HG02870 (cell line): Measurements from ENCODE around the gene INPP1.
A peak's percentile ranks its signal among the peaks of the same experiment; 100 is the strongest.

Source experiments
- ATAC-seq: cut with Tn5 transposase; IDR thresholded peaks from one replicate; pipeline ENCODE4 v1.9.1; 2021; ENCODE audit warnings: mild to moderate bottlenecking, moderate library complexity; ENCODE audit not compliant: unreplicated experiment

INPP1 gene

DNA sequence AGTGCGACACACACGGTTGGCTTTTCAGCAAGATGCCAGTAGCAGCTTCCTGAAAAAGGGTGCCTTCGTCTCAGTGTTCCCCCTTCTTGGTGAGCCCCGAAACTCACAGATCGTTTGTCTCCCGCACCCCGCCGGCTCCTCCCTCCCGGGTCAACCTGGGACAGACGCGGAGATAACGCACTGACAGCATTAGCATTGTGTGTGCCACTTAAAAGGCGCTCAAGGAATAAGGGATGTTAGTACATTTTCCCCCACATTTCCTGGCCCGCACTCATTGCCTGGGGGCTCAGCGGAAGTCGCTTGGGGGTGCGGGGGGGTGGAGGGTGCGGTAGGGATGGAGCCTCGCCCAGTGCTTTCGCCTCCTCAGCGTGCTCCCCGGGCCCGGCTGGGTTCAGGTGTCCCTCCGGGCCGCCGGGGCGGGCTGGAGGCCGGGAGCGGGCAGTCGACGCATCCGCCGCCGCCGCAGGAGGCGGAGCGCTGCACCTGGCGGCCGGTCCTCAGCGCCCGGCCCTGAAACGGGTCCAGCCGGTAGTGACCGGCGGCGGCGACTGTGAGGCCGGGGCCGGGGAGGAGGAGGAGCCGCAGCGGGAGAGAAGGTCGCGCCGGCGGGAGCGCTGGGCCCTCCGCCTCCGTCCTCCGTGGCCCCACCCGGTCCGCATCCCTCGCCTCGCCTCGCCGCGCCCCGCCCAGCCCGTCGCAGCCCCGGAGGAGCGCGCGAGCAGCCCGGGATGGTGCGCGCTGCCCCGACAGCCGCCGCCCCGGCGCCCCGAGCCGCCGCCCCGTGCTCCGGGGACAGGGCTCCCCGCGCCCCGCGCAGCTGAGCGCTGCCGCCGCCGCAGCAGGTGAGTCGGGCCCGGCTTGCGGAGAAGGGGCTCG lies 64.5 kb downstream of the INPP1 start, which contains the start of gene MFSD6:
MFSD6 (plus strand) TSS at position 694 of the 876 bp plus-strand sequence. CDS start 27,675 bp downstream, outside the sequence.
- ATAC-seq = peak; percentile 52

DNA sequence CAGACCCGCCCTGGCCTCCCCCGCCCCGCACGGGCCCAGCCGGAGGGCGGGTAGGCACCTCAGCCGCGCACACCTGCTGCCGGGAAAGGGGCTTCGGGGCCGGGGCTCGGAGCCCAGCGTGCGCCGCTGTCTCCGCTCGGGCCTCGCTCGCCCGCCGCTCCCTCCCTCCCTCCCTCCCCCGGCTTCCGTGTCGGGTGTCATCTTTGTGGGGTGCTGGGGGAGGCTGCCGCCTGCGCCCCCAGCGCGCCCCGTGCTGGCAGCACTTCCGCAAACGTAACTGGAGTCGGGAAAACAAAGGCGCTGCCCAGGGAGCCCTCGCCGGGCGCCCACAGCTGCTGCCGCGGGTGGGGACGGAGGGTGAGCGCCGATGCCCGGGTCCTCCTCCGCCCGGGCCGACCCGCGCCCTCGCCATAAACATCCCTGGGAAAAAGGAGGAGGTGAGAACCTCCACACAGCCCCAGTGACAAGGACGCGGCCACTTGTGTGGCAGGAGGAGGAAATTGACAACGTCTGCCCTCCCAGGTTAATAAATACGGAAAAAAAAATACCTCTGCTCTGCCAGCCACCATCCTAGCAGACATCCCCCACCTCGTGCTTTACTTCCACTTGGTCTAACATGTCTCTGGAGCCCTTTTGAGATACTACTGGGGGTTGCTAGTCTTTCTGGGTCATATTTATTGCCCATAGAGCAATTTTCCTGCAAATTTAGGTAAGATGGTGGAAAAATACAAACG lies 65.3 kb downstream of the INPP1 start:
- ATAC-seq = peak; percentile 53

DNA sequence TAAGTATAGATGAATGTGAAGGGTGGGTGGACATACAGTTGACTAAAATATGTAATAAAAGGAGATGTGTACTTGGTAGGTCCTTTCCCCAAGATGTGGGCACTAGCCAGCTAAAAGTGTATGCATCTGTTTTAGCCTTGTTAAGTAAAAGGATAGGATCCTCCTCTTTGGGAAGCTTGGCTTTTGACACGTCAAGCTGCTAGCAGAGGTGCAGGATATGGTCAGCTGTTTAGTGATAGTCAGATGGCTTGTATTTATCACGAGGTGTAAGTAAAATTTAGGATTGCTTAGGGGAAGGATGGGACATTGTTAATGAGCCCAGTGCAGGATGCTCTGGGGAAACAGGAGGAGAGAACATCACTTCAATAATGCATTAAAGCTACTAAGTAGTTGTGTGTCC lies 66.2 kb downstream of the INPP1 start:
- no peak for ATAC-seq

DNA sequence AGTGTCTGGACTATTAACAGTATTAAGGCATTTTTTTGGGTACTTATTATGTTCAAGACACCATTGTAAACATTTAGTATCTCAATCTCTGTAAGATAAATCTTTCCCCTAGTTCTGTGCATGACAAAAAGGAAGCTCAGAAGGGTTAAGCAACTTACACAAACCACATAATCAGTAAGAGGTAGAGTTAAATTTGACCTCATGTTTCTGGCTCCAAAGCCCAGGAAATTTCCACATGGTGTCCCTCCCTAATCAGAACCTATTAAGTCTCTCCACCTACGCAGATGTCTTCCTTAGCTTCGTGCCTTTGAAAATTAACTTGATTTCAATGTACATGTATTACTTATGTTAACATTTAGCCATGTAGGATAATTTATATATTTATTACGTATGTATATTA lies 66.8 kb downstream of the INPP1 start:
- ATAC-seq = no peak

DNA sequence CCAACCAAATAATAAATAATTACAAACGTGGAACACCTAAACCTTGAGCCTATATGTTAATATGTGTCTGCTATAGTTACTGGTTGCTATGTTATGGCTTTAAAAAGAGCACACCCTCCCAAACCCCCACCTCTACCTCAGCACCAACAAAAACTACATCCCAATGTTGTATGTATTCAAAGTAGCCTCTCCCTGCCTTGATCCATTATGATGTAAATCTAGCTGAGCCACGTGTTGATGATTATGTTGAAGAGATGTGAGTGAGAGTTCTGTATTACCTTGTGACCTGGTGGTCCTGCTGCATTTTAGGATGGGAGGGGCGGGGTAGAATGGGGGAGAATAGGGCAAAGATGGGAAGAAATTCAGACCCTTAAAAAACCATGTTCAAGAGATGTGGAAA lies 69.6 kb downstream of the INPP1 start:
- ATAC-seq = no peak

DNA sequence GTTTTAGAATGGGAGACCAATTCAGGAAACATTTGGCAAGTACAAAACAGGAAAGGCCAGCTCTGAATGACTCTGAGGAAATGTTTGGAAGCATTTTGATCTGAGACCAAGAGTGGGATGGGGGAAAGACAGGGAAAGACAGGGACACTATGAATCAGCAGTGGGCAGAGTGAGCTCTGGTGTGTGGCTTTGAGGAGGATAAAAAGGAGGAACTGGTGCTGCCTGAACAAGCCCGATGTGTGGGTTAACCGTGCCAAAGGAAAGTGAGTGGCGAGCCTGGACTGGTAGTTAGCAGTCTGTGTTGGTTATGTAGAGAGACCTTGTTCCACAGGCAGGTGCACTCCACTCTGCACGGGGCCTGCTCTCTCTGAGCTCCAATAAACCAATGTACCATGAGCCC lies 70.0 kb downstream of the INPP1 start:
- no peak for ATAC-seq

DNA sequence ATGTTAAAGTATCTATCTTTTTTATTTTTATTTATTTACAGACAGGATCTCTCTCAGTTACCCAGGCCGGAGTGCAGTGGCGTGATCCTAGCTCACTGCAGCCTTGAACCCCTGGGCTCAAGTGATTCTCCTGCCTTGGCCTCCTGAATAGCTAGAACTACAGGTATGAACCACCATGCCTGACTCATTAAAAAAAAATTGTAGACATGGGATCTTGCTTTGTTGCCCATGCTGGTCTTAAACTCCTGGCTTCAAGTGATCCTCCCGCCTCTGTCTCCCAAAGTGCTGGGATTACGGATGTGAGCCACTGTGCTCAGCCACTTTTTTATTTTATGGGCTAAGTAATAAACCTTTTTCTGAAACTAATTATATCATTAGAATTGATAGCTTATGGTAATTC lies 71.9 kb downstream of the INPP1 start:
- ATAC-seq = no peak

DNA sequence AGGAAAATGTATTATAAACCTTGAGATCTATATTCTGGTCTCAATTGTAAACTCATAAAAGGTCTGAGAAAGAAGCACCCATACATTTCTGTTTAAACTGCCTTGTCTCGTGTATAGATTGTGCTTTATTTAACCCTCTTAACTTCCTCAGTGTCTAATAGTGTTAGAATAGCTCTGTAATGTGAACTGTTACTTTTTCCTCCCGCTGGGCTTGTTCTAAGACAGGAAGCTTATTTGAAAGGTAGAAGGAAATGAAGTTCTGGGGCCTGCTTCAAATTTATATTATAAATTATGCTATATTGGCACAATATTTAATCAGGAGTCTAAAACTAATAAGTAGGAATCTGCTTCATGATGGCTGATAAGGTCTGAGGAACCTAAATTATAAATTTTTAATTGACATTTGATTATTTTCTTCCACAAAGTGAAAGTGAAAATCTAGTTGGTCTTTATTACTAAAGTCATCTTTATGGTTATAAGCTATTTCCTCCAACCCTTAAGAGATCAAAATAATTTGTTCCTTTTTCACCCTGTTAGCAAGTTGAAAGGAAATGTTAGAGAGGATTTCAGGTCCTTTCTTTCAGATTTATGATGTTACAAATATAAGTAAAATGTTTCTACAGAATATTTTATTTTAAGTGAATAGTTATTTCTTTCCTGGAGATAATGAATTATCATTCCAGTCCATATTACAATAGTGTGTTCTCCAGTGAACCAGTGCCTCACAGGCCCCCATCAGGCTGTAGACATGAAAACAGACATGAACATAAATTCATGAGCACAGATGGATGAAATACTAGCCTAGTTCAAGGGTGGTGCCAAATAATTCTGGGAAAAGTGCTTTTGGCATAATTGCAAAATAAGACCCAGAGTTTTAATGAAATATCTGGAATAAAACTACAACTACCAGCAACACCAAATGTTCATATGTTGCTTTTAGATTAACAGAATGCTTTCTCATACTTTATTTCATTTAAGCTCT lies 72.7 kb downstream of the INPP1 start:
- no peak for ATAC-seq

DNA sequence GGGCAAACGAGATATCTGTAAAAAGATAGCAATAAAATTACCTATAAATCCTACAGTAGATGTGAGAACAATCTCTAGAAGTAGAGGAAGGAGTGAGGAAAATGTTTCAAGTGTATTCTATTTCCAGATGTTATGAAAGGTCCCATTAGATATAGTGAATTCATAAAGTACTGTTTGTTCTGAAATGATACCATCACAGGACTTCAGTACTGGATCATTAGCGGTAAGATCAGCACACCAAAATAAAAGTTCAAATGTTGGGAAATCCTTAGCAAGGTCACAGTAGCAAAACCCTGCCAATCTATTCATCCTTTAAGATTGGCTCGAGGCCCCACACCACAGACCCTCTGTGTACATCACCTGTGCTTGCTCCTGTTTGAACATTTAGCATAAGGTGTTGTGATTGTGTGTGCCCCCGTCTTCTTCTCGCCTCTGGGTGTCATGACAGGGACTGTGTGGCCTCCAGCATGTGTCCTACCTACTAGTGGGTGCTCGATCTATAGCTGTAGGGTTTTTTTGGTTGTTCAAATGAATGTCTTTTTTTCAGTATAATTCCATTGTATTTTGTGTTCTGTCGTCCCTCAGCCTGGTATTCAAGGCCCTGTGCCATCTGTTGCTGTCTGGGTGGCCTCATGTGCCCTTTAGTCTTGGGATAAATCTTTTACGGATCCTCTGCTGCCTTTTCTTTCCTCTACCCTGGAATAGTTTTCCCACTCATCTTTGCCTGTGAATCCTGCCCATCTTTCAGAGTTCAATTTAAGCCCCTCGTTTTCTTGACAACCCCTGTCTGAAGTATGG lies 73.9 kb downstream of the INPP1 start:
- no peak for ATAC-seq

DNA sequence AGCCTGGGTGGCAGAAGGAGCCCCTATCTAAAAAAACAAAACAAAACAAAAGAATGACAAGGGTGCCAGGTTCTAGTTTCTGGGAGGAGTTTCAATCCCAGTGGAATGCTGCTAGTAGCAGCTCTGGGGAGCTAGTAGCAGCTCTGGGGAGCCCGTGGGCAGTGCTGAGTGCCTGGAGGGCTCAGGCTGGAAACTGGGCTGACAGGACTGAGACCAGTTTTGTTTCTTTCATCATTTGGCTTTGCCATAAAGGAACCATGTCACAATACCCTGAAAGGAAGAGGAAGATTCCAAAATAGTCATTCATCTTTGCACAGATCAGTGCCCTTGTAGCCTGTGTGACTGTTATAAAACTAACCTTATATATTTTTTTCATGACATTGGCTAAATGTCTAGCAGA lies 75.3 kb downstream of the INPP1 start:
- no peak for ATAC-seq

DNA sequence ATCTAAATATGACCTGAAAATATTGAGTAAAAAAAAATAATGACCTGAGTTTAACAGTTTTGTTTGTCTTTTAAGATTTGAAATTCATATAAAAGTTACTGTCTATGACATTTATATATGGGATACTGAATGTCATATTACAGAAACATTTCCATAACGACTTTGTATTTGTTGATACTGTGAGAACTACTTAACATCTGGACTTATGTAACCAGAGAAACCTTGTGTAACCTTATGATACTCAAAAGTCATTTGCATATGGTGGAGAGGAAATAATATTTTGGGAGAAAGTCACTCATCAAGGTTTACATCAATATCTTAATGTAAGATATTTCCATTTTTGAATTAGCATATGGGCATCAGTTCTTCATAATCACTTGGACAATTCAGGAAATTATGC lies 77.4 kb downstream of the INPP1 start:
- no peak for ATAC-seq
